AG09319 (cell line): ENCODE results near the gene STAB1.
"Not testable (repeated sequence)": the region's sequence is repeated elsewhere in the genome, so short reads cannot be mapped to it uniquely, and the experiment has no call there.

Experiments used
- DNase-seq: peaks from one replicate; pipeline ENCODE4 v3.0.0-alpha.2; 2010; ENCODE audit warnings: low read depth; ENCODE audit errors: extremely low read depth
- CTCF ChIP-seq: IDR thresholded peaks from 2 replicates; pipeline ENCODE4 v1.5.1; 2011; ENCODE audit warnings: low read depth, mild to moderate bottlenecking, inconsistent platforms, low read length, moderate library complexity

The STAB1 gene

GRCh38 chr3:52523386-52524257, 28.5 kb downstream of the STAB1 start:
- DNase-seq: no peak
- TF ChIP-seq CTCF: no peak

DNA sequence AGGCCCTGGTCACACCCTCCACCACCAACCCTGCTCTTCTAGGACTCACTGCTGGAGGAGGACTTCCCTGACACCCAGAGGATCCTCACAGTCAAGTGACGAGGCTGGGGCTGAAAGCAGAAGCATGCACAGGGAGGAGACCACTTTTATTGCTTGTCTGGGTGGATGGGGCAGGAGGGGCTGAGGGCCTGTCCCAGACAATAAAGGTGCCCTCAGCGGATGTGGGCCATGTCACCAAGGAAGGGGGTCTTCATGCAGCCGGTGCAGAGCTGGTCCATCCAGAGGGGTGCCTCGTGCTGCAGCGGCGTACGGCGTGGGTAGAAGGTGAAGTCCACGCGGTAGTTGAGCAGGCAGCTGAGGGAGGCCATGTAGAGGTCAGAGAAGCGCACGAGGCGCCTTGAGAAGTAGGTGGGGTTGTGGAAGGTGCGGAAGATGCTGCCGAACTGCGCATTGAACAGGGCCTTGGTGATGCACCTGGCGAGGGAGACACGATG, 29.2 kb downstream of the STAB1 start:
- no peak for DNase-seq
- TF ChIP-seq CTCF: no peak

GRCh38 chr3:52524752-52525679, 29.9 kb downstream of the STAB1 start:
- DNase-seq: no peak

GRCh38 chr3:52525680-52526561, 30.8 kb downstream of the STAB1 start:
- DNase-seq: no peak
- no peak for TF ChIP-seq CTCF

More at GRCh38 chr3:52524752-52525679, 29.9 kb downstream of the STAB1 start:
- no peak for TF ChIP-seq CTCF

- not testable (repeated sequence) for DNase-seq
Observed at GRCh38 chr3:52526671-52527038, 31.5 kb downstream of the STAB1 start.

GRCh38 chr3:52527039-52527731, 32.0 kb downstream of the STAB1 start:
- no peak for TF ChIP-seq CTCF
- DNase-seq: no peak
